HFFc6 (cell line): ENCODE data around the gene SLC22A3. TPM values are rescaled to one million over a fixed set of nuclear protein-coding genes. Genes with fewer than 3 reads are reported as not detected.

Source experiments
- DNase-seq: peaks from one replicate; pipeline ENCODE4 v3.0.0-alpha.2; 2018
- H3K27ac Mint-ChIP-seq: 2 replicates; pipeline ENCODE4 v1.8.0; 2020; ENCODE audit warnings: mild to moderate bottlenecking, mixed read lengths
- H3K27me3 Mint-ChIP-seq: 2 replicates; pipeline ENCODE4 v1.8.0; 2021; ENCODE audit warnings: mild to moderate bottlenecking, moderate library complexity, mixed read lengths; ENCODE audit not compliant: insufficient read depth
- H3K36me3 Mint-ChIP-seq: 2 replicates; pipeline ENCODE4 v1.8.0; 2021; ENCODE audit warnings: low read depth, mixed read lengths
- H3K4me1 Mint-ChIP-seq: 2 replicates; pipeline ENCODE4 v1.8.0; 2020; ENCODE audit warnings: low read depth, mixed read lengths
- H3K4me3 Mint-ChIP-seq: 2 replicates; pipeline ENCODE4 v1.8.0; 2020; ENCODE audit warnings: mild to moderate bottlenecking, moderate library complexity, mixed read lengths
- H3K9me3 Mint-ChIP-seq: 2 replicates; pipeline ENCODE4 v1.8.0; 2020; ENCODE audit warnings: mild to moderate bottlenecking, mixed read lengths
- total RNA-seq, 6 experiments: library from RNA; stranded (reverse); fragmentation: NEBNext Ultra II Directional; extraction: Animal tissue kit (Norgen Biotek cat#: 25700); gene quantifications; 2 replicates in 1 of 6; 3 replicates in 5 of 6; pipeline ENCODE4 v1.2.3, GENCODE V29; 2021
- TF ChIP-seq, protein P1 (sequence below): fragments of 200-600 bp; sonication (generic); IDR thresholded peaks from 2 replicates; pipeline ENCODE4 v1.5.0; 2021; ENCODE audit warnings: antibody characterized with exemption, mild to moderate bottlenecking

SLC22A3 gene
- total RNA-seq, 6 experiments from 2014 or later, result not detected

DNA sequence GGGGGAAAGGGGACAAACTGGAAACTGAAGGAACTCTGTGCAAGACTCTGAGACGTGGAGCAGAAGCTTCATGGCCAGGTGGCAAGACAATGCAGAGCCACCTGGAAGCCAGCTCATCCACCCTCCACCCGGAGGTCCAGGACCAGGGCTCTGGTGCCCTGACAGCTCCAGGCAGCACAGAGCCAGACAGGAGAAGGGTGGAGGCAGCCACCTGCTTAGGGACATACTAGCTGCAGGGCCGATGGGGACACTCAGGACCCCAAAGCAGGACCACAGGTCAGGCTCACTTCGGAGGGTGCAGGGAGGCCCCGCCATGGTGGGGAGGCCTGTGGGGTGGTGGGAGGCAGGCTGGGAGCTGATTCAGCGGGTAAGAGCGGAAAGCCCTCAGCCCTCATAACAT lies 19.0 kb upstream of the SLC22A3 start:
- H3K9me3 Mint-ChIP-seq, result peaks cover 61% of the 10 kb centered on the region

GRCh38 chr6:160330619-160331018 lies 17.6 kb upstream of the SLC22A3 start:
- Mint-ChIP-seq H3K27ac (no peak overlapping the region), H3K4me3 (no peak overlapping the region), H3K9me3 (peaks cover 54% of the 10 kb centered on the region), H3K27me3 (no peaks in the 10 kb centered on the region; the same call in none of the 2 replicates), H3K36me3 (0 out of 2 replicates have a peak, but pooled peaks cover 3% of the 10 kb centered on the region), H3K4me1 (no peaks in the 10 kb centered on the region)
- TF ChIP-seq, protein P1, sequence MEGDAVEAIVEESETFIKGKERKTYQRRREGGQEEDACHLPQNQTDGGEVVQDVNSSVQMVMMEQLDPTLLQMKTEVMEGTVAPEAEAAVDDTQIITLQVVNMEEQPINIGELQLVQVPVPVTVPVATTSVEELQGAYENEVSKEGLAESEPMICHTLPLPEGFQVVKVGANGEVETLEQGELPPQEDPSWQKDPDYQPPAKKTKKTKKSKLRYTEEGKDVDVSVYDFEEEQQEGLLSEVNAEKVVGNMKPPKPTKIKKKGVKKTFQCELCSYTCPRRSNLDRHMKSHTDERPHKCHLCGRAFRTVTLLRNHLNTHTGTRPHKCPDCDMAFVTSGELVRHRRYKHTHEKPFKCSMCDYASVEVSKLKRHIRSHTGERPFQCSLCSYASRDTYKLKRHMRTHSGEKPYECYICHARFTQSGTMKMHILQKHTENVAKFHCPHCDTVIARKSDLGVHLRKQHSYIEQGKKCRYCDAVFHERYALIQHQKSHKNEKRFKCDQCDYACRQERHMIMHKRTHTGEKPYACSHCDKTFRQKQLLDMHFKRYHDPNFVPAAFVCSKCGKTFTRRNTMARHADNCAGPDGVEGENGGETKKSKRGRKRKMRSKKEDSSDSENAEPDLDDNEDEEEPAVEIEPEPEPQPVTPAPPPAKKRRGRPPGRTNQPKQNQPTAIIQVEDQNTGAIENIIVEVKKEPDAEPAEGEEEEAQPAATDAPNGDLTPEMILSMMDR, result no peak
- DNase-seq, result no peak

More for the DNA sequence above, 19.0 kb upstream of the SLC22A3 start:
- Mint-ChIP-seq H3K4me1 (no peaks in the 10 kb centered on the region), H3K27ac (no peak overlapping the region), H3K36me3 (0 out of 2 replicates have a peak, but pooled peaks cover 3% of the 10 kb centered on the region), H3K4me3 (no peak overlapping the region), H3K27me3 (no peaks in the 10 kb centered on the region; the same call in none of the 2 replicates)
- TF ChIP-seq, protein P1, result no peak
- no peak for DNase-seq

- Mint-ChIP-seq H3K36me3 (0 out of 2 replicates have a peak, but pooled peaks cover 3% of the 10 kb centered on the region), H3K9me3 (peaks cover 54% of the 10 kb centered on the region), H3K27me3 (no peaks in the 10 kb centered on the region; the same call in none of the 2 replicates), H3K4me1 (no peaks in the 10 kb centered on the region), H3K4me3 (no peak overlapping the region), H3K27ac (no peak overlapping the region)
- TF ChIP-seq, protein P1, result no peak
- DNase-seq, result no peak
Measured at GRCh38 chr6:160331204-160331603, 17.0 kb upstream of the SLC22A3 start.

DNA sequence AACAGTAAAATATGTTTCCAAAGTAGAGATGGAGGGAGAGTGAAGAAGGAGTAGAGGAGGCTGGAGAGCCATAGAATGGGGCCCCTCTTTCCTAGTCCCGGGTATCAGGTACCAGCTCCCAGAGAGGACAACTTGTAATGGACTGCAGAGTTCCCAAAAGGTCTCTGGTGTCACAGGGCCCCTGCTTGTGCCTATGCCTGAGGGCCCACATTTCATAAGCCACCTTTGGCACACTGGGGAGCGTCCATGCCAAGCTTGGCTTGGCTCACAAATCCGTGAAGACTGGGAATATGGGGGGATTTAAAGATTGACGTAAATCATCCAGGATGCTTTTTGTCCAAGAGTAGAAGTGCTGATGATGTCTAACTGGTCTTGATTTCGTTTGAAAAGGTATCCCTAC lies 16.4 kb upstream of the SLC22A3 start:
- no peak overlapping the region for H3K4me3 Mint-ChIP-seq
- H3K36me3 Mint-ChIP-seq, result 0 out of 2 replicates have a peak, but pooled peaks cover 3% of the 10 kb centered on the region
- TF ChIP-seq, protein P1, result no peak
- DNase-seq, result no peak
- no peaks in the 10 kb centered on the region for H3K4me1 Mint-ChIP-seq
- H3K27ac Mint-ChIP-seq, result no peak overlapping the region
- H3K27me3 Mint-ChIP-seq, result no peaks in the 10 kb centered on the region; the same call in none of the 2 replicates
- H3K9me3 Mint-ChIP-seq, result peaks cover 54% of the 10 kb centered on the region

DNA sequence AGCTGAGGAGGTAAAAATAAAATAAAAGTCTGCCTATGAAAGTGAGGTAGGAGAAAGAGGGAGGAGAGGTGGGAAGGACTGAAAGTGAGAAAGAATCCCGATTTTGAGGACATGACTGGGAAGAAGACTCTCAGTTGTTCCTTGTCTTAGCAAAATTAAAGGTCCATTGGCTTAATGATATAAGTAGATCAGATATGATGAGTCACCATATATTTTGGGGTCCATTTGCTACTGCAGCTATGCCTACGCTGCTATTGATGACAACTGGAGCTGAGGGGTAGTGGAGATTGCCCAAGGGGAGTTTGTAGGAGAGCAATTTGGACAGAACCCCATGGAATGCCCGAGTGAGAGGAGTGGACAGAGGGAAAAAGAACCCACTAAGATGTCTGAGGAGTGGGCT lies 15.1 kb upstream of the SLC22A3 start:
- no peak for DNase-seq
- TF ChIP-seq, protein P1, result no peak
- Mint-ChIP-seq H3K36me3 (no peaks in the 10 kb centered on the region), H3K4me3 (no peak overlapping the region), H3K4me1 (no peaks in the 10 kb centered on the region), H3K9me3 (peaks cover 57% of the 10 kb centered on the region), H3K27me3 (no peaks in the 10 kb centered on the region; the same call in none of the 2 replicates), H3K27ac (no peak overlapping the region)

DNA sequence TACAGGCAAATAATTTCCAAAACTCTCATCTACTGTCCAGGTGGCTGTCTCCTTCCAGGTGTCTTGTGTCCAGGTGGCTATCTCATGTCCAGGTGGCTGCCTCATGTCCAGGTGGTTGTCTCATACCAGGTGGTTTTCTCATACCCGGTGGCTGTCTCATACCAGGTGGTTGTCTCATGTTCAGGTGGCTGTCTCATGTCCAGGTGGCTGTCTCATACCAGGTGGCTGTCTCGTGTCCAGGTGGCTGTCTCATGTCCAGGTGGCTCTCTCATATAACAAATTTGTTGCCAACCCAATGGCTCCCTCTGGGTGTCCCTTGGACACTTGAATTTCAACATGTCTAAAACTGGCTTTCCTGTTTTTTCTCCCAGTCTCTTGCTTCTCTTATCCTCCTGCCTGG lies 14.3 kb upstream of the SLC22A3 start:
- Mint-ChIP-seq H3K27me3 (no peaks in the 10 kb centered on the region; the same call in none of the 2 replicates), H3K36me3 (no peaks in the 10 kb centered on the region), H3K9me3 (peaks cover 49% of the 10 kb centered on the region), H3K27ac (no peak overlapping the region), H3K4me1 (no peaks in the 10 kb centered on the region), H3K4me3 (no peak overlapping the region)
- TF ChIP-seq, protein P1, result no peak
- DNase-seq, result no peak
